ENCODE results near the gene CTDSPL. TPM values are rescaled to one million over a fixed set of nuclear protein-coding genes. Genes with fewer than 3 reads are reported as not detected.
A peak's percentile ranks its signal among the peaks of the same experiment; 100 is the strongest.

CTDSPL gene
- total and polyA plus RNA-seq, 2 of the 8 experiments (the other 6 are each of a cell fraction or from before 2014, with no cell fraction given) = 20.3 to 42.2 TPM

- TF ChIP-seq SIX5 (IDR thresholded peaks at IDR 0.05; ENCODE audit: low read depth, low read length) (no peak), KDM1A (IDR thresholded peaks at IDR 0.05; ENCODE audit: borderline replicate concordance, low read length) (no peak), RAD21 (IDR thresholded peaks at IDR 0.05 in 1 of 2, conservative IDR thresholded peaks at IDR 0.05 in 1 of 2; ENCODE audit: low read depth in 2 of 2, low read length in 2 of 2) (no peak; a peak in 1 of 4 replicates), TEAD4 (IDR thresholded peaks at IDR 0.05; ENCODE audit: low read depth, low read length) (no peak), JUN (IDR thresholded peaks at IDR 0.05; ENCODE audit: low read depth, low read length) (no peak), TCF12 (IDR thresholded peaks at IDR 0.05; ENCODE audit: low read depth, low read length) (no peak), SAP30 (IDR thresholded peaks at IDR 0.05; ENCODE audit: insufficient read depth, insufficient replicate concordance, low read length) (no peak), E2F6 (IDR thresholded peaks at IDR 0.05) (peak; percentile 78), CHD7 (IDR thresholded peaks at IDR 0.05; ENCODE audit: insufficient replicate concordance, low read length) (no peak)
These were observed 132.3 kb downstream of the CTDSPL start (continued) for GRCh38 chr3:37993820-37994638.
